Ureter (tissue), 1 donor: ENCODE results near the gene KCNK1. TPM values are rescaled to one million over a fixed set of nuclear protein-coding genes. Genes with fewer than 3 reads are reported as not detected.

Experiments
- DNase-seq: peaks from one replicate; pipeline ENCODE4 v3.0.0-alpha.2; 2020; ENCODE audit warnings: low spot score
- total RNA-seq: library from RNA; stranded (reverse); gene quantifications from one replicate; pipeline ENCODE4 v1.2.4, GENCODE V29; 2023
- donor health status: DM: yes; HTN: yes; CAD: no.

KCNK1 gene
- total RNA-seq, 1 donor from 2014 or later: 6.9 TPM

GRCh38 chr1:233636503-233636877 lies 22.6 kb downstream of the KCNK1 start:
- no peak for DNase-seq

GRCh38 chr1:233638513-233638912 lies 24.6 kb downstream of the KCNK1 start:
- DNase-seq: no peak

- no peak for DNase-seq
Measured at GRCh38 chr1:233639611-233640010, 25.7 kb downstream of the KCNK1 start.

GRCh38 chr1:233640179-233640578 lies 26.3 kb downstream of the KCNK1 start:
- DNase-seq: no peak

- DNase-seq: no peak
Measured at GRCh38 chr1:233641029-233641428, 27.1 kb downstream of the KCNK1 start.

- no peak for DNase-seq
Measured at GRCh38 chr1:233647073-233647472, 33.2 kb downstream of the KCNK1 start.

GRCh38 chr1:233647636-233648035 lies 33.7 kb downstream of the KCNK1 start:
- no peak for DNase-seq

- DNase-seq: no peak
Measured at GRCh38 chr1:233651061-233651460, 37.2 kb downstream of the KCNK1 start.

GRCh38 chr1:233651563-233652233 lies 37.8 kb downstream of the KCNK1 start:
- no peak for DNase-seq

GRCh38 chr1:233652526-233652925 lies 38.6 kb downstream of the KCNK1 start:
- DNase-seq: no peak

GRCh38 chr1:233654658-233655280 lies 40.9 kb downstream of the KCNK1 start:
- DNase-seq: no peak

GRCh38 chr1:233655301-233655740 lies 41.4 kb downstream of the KCNK1 start:
- DNase-seq: no peak

- no peak for DNase-seq
Measured at GRCh38 chr1:233656032-233656635, 42.2 kb downstream of the KCNK1 start.

- no peak for DNase-seq
Measured at GRCh38 chr1:233656687-233657086, 42.8 kb downstream of the KCNK1 start.

- no peak for DNase-seq
Measured at GRCh38 chr1:233657466-233657865, 43.6 kb downstream of the KCNK1 start.

GRCh38 chr1:233659495-233659894 lies 45.6 kb downstream of the KCNK1 start:
- no peak for DNase-seq

- no peak for DNase-seq
Measured at GRCh38 chr1:233661376-233662159, 47.7 kb downstream of the KCNK1 start.

- DNase-seq: no peak
Measured at GRCh38 chr1:233662575-233663304, 48.8 kb downstream of the KCNK1 start.

- no peak for DNase-seq
Measured at GRCh38 chr1:233664253-233664652, 50.3 kb downstream of the KCNK1 start.

- no peak for DNase-seq
Measured at GRCh38 chr1:233664804-233665574, 51.1 kb downstream of the KCNK1 start.
